ENCODE results near the gene PRPSAP2. TPM values are rescaled to one million over a fixed set of nuclear protein-coding genes. Genes with fewer than 3 reads are reported as not detected.

The PRPSAP2 gene
- polyA plus RNA-seq, 3 donors, result 17.1 to 20.9 (median 20.5) TPM

DNA sequence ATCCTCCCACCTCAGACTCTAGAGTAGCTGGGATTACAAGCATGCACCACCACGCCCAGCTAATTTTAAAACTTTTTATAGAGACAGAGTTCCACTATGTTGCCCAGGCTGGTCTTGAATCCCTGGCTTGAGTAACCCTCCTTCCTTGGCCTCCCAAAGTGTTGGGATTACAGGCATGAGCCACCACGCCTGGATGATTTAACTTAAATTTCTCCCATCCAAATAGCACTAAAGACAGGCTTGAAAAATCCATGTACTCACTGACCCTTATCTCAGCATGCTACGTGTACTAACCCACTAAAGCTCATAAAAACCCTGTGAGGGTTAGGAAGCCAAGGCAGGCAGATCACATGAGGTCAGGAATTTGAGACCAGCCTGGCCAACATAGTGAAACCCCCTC is 98.7 kb downstream of the PRPSAP2 start:
- H3K27me3 ChIP-seq (ENCODE audit: control insufficient read depth in 2 of 2, insufficient read depth in 2 of 2, low read length in 2 of 2), result no peaks in the 10 kb centered on the region
- no peak overlapping the region for H3K4me2 ChIP-seq (replicated peaks; ENCODE audit: extremely low read depth, low read length, poor library complexity, severe bottlenecking)
- H3K4me1 ChIP-seq (ENCODE audit: control insufficient read depth in 1 of 2, insufficient read depth in 2 of 2, low read length in 2 of 2), result no peaks in the 10 kb centered on the region
- no peaks in the 10 kb centered on the region for H3K36me3 ChIP-seq (replicated peaks in 1 of 2; ENCODE audit: control insufficient read depth in 1 of 2, insufficient read depth in 2 of 2, low read length in 2 of 2)
- Mint-ChIP-seq H3K4me3 (no peak overlapping the region), H3K27me3 (ENCODE audit: low read depth in 3 of 3) (peaks cover 0 to 4% (median 1%) of the 10 kb centered on the region in 3 donors), H3K9me3 (no peaks in the 10 kb centered on the region), H3K36me3 (no peaks in the 10 kb centered on the region), H3K27ac (no peak overlapping the region), H3K4me1 (peaks cover 4% of the 10 kb centered on the region)
- H3K4me3 ChIP-seq (replicated peaks in 1 of 3; ENCODE audit: low read depth in 2 of 3, low read length in 3 of 3), result no peak overlapping the region
- H3K79me2 ChIP-seq (ENCODE audit: insufficient read depth, low read length), result no peaks in the 10 kb centered on the region
- intact Hi-C loops (cut with micrococcal nuclease), result loop anchor here in 1 of 2 donors (10.0 kb wide), 1 partner anchor 48 kb away; the partner anchor contains the start of gene FAM83G
- H3K27ac ChIP-seq (ENCODE audit: low read depth in 1 of 2, low read length in 2 of 2), result no peak overlapping the region
- H3K9me3 ChIP-seq (replicated peaks in 1 of 2; ENCODE audit: control insufficient read depth in 1 of 2, insufficient read depth in 1 of 2, low read length in 2 of 2), result no peaks in the 10 kb centered on the region
- WGBS (ENCODE audit: insufficient coverage), result no CpG with 5 or more reads among the region's 3 CpGs
- no peak for TF ChIP-seq CTCF (IDR thresholded peaks at IDR 0.05)
- H4K20me1 ChIP-seq (ENCODE audit: insufficient read depth, low read length), result no peaks in the 10 kb centered on the region
- H2AFZ ChIP-seq (ENCODE audit: insufficient read depth, low read depth, low read length, poor library complexity, severe bottlenecking), result no peak overlapping the region
- no peak for DNase-seq
- H3K9ac ChIP-seq (ENCODE audit: insufficient read depth, low read length, poor library complexity, severe bottlenecking), result no peak overlapping the region

DNA sequence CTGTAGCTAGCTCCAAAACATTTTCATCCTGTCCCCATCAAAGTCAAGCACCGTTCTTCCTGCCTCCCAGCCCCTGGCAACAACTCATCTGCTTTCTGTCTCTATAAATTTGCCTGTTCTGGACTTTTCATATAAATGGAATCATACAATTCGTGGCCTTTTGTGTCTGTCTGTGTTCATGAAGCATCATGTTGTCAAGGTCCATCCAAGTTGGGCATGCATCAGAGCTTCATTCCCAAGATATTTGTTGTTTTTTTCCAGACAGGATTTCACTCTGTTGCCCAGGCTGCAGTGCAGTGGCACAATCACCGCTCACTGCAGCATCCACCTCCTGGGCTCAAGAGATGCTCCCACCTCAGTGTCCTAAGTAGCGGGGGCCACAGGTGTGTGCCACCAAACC is 99.9 kb downstream of the PRPSAP2 start:
- H3K4me1 Mint-ChIP-seq, result peaks cover 4% of the 10 kb centered on the region

More for the DNA sequence above, 99.9 kb downstream of the PRPSAP2 start:
- Mint-ChIP-seq H3K4me3 (no peak overlapping the region), H3K27me3 (ENCODE audit: low read depth in 3 of 3) (peaks cover 0 to 6% (median 2%) of the 10 kb centered on the region in 3 donors), H3K36me3 (no peaks in the 10 kb centered on the region), H3K27ac (no peak overlapping the region), H3K9me3 (no peaks in the 10 kb centered on the region)
- no peak overlapping the region for H2AFZ ChIP-seq (ENCODE audit: insufficient read depth, low read depth, low read length, poor library complexity, severe bottlenecking)
- H3K9me3 ChIP-seq (replicated peaks in 1 of 2; ENCODE audit: control insufficient read depth in 1 of 2, insufficient read depth in 1 of 2, low read length in 2 of 2), result no peaks in the 10 kb centered on the region
- no peaks in the 10 kb centered on the region for H3K36me3 ChIP-seq (replicated peaks in 1 of 2; ENCODE audit: control insufficient read depth in 1 of 2, insufficient read depth in 2 of 2, low read length in 2 of 2)
- no peaks in the 10 kb centered on the region for H3K79me2 ChIP-seq (ENCODE audit: insufficient read depth, low read length)
- DNase-seq, result no peak
- H3K27ac ChIP-seq (ENCODE audit: low read depth in 1 of 2, low read length in 2 of 2), result no peak overlapping the region
- H3K27me3 ChIP-seq (ENCODE audit: control insufficient read depth in 2 of 2, insufficient read depth in 2 of 2, low read length in 2 of 2), result no peaks in the 10 kb centered on the region
- H4K20me1 ChIP-seq (ENCODE audit: insufficient read depth, low read length), result no peaks in the 10 kb centered on the region
- H3K4me3 ChIP-seq (replicated peaks in 1 of 3; ENCODE audit: low read depth in 2 of 3, low read length in 3 of 3), result no peak overlapping the region
- intact Hi-C loops (cut with micrococcal nuclease), result loop anchor here in 1 of 2 donors (10.0 kb wide), 1 partner anchor 47 kb away; the partner anchor contains the start of gene FAM83G
- no peak overlapping the region for H3K9ac ChIP-seq (ENCODE audit: insufficient read depth, low read length, poor library complexity, severe bottlenecking)
- WGBS (ENCODE audit: insufficient coverage), result 87% methylated on average over 4 of the region's 4 CpGs
- H3K4me1 ChIP-seq (ENCODE audit: control insufficient read depth in 1 of 2, insufficient read depth in 2 of 2, low read length in 2 of 2), result no peaks in the 10 kb centered on the region
- TF ChIP-seq CTCF (IDR thresholded peaks at IDR 0.05), result no peak
- no peak overlapping the region for H3K4me2 ChIP-seq (replicated peaks; ENCODE audit: extremely low read depth, low read length, poor library complexity, severe bottlenecking)
